Thoracic aorta (tissue), 2 donors: ENCODE results near the gene RTN4IP1. TPM values are rescaled to one million over a fixed set of nuclear protein-coding genes. Genes with fewer than 3 reads are reported as not detected.

Source experiments
- ATAC-seq: fragments of 150-250 bp; one replicate; pipeline ENCODE4 v1.8.0; 2017; ENCODE audit warnings: low read depth; ENCODE audit not compliant: insufficient number of reproducible peaks, low FRiP score
- DNase-seq: peaks from one replicate; pipeline ENCODE4 v3.0.0-alpha.2; 2020; ENCODE audit warnings: low spot score
- H3K27ac ChIP-seq, 2 donors: fragments of 200-600 bp; sonication (generic); 1 replicate in 1 of 2; 2 replicates in 1 of 2; pipeline ENCODE4 v1.5.1; 2016; ENCODE audit warnings: mild to moderate bottlenecking in 2 of 2, moderate library complexity in 2 of 2
- H3K27me3 ChIP-seq: fragments of 200-600 bp; sonication (generic); replicated peaks from 2 replicates; pipeline ENCODE4 v1.6.0; 2016; ENCODE audit warnings: mild to moderate bottlenecking; ENCODE audit not compliant: insufficient read depth
- H3K36me3 ChIP-seq: fragments of 200-600 bp; sonication (generic); one replicate; pipeline ENCODE4 v1.5.1; 2016
- H3K4me1 ChIP-seq, 2 donors: fragments of 200-600 bp; sonication (generic); 1 replicate in 1 of 2; 2 replicates in 1 of 2; pipeline versions ENCODE4 v1.5.1 to v1.6.0; 2016; ENCODE audit warnings: low read depth in 2 of 2, mild to moderate bottlenecking in 1 of 2; ENCODE audit not compliant: control insufficient read depth in 1 of 2
- H3K4me3 ChIP-seq: fragments of 200-600 bp; sonication (generic); 2 replicates; pipeline ENCODE4 v1.5.1; 2016; ENCODE audit warnings: mild to moderate bottlenecking
- H3K9me3 ChIP-seq: fragments of 200-600 bp; sonication (generic); 2 replicates; pipeline ENCODE4 v1.5.1; 2016
- total RNA-seq, 2 donors: library from RNA; depleted of rRNA; stranded (reverse); fragments of >200 nt; gene quantifications; one replicate each; pipeline versions ENCODE4 v1.1.0 to v1.2.3, GENCODE V29; 2016
- TF ChIP-seq, protein P1 (sequence below): fragments of 200-600 bp; sonication (generic); IDR thresholded peaks from one replicate; pipeline ENCODE4 v1.5.1; 2019; ENCODE audit warnings: antibody characterized with exemption

The RTN4IP1 gene
- total RNA-seq, 2 donors from 2014 or later, result 1.3 to 10.7 TPM

DNA sequence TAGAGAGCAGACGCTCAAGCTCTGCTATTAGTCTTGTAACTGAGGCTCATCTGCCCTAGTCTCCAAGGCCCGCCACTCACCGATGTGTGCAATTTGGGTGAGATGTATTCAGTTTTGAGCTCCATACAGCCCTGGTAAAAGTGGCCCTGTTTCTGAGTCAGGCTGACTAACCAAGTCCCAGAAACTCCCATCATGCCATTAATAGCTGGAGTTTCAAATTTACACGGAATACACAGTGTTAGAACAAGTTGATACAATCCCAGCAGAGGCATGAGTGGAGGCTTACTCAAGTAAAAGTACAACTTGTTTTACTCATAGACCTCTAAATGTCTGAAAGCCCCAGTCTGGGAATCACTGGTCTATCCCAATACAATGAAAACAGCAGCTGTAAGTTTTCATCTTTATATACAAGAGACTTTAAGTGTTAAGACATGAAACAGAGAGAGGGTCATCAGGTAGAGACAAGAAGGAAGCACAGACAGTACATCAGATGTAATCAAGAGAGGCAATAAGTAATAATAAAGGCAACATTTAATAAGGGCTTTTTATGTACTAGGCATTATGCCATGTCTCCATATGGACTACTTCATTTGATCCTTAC lies 42.4 kb downstream of the RTN4IP1 start:
- no peak for DNase-seq
- Histone ChIP-seq H3K4me1 (peaks cover 0 to 10% of the 10 kb centered on the region in 2 donors), H3K27me3 (no peaks in the 10 kb centered on the region), H3K4me3 (no peak overlapping the region), H3K36me3 (no peaks in the 10 kb centered on the region), H3K27ac (no peak overlapping the region), H3K9me3 (no peaks in the 10 kb centered on the region)
- TF ChIP-seq, protein P1, sequence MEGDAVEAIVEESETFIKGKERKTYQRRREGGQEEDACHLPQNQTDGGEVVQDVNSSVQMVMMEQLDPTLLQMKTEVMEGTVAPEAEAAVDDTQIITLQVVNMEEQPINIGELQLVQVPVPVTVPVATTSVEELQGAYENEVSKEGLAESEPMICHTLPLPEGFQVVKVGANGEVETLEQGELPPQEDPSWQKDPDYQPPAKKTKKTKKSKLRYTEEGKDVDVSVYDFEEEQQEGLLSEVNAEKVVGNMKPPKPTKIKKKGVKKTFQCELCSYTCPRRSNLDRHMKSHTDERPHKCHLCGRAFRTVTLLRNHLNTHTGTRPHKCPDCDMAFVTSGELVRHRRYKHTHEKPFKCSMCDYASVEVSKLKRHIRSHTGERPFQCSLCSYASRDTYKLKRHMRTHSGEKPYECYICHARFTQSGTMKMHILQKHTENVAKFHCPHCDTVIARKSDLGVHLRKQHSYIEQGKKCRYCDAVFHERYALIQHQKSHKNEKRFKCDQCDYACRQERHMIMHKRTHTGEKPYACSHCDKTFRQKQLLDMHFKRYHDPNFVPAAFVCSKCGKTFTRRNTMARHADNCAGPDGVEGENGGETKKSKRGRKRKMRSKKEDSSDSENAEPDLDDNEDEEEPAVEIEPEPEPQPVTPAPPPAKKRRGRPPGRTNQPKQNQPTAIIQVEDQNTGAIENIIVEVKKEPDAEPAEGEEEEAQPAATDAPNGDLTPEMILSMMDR, result no peak
- no peak for ATAC-seq

DNA sequence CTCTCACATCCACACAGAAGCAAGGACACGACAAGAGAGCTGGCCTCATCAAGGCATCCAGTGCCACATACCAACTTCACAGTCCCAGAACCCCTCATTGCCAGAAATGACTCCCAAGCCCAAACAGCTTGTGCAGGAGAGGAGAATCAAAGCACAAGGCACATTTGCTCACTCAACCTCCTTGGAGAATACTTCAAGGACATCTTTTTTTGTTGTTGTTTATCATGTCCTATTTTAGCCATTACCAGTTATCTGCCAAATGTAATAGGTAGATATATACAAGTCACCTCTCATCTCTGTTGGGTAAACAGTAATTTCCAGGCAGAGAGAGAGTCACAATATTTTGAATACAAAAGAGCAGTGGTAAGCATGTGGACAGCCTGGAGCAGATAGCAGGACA lies 47.8 kb downstream of the RTN4IP1 start:
- TF ChIP-seq, protein P1, result no peak
- Histone ChIP-seq H3K4me1 (no peaks in the 10 kb centered on the region), H3K27ac (no peak overlapping the region), H3K4me3 (no peak overlapping the region), H3K27me3 (no peaks in the 10 kb centered on the region), H3K9me3 (no peaks in the 10 kb centered on the region), H3K36me3 (no peaks in the 10 kb centered on the region)
- ATAC-seq (no peak), DNase-seq (no peak)

DNA sequence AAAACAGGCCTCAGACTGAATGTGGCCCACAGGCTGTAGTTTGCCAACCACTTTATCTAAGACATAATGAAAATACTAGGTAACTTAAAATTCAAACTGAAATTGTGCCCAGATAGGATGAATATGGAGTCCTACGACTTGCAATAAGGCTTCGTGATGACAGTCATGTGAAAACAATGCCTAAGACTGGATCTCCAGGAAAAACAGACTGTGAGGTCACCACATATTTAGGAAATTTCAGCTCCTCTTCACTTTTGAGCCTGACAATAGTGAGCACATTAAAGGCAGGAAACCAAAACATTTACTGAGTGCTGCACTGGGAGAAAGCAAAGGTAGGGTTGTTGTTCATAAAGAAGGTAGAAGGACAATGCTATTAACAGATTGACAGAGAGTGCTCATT lies 50.0 kb downstream of the RTN4IP1 start:
- Histone ChIP-seq H3K4me3 (no peak overlapping the region), H3K36me3 (no peaks in the 10 kb centered on the region), H3K9me3 (no peaks in the 10 kb centered on the region), H3K27me3 (no peaks in the 10 kb centered on the region), H3K4me1 (no peaks in the 10 kb centered on the region), H3K27ac (no peak overlapping the region)
- DNase-seq (no peak), ATAC-seq (no peak)
- TF ChIP-seq, protein P1, result no peak

DNA sequence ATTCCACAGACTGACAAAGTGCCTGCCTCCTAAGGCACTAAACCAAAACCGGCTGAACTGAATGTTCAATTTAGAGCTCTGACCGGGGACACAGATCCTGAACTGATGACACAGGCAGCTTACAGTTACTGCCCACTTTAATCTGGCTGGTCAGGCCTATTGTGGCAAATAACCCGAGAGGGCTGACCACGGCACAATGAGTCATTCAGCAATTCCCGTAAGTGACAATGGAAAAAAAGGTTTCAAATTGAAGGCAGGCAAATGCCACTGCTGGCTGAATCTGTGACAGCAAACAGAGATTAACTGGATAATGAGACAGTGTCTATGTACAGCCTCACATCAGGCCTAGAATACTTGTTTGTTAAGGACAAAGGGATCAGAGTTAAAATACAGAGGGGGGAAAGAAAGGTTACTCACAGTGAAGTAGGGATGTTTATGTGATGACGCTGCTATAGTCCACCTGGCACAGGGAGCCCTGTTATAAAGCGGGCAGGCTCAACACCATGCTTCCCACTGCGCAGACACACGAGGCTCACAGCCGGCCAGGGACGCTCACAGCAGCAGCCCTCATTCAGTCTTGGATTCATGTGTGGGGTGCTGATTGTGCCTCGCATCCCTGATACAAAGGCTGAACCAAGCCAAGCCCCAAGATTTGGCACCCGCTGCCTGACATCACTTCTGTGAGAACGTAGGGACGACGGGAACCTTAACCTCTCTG lies 54.4 kb downstream of the RTN4IP1 start:
- H3K4me1 ChIP-seq, result no peaks in the 10 kb centered on the region
- TF ChIP-seq, protein P1, result no peak
- no peaks in the 10 kb centered on the region for H3K27me3 ChIP-seq
- DNase-seq (no peak), ATAC-seq (no peak)
- H3K9me3 ChIP-seq, result no peaks in the 10 kb centered on the region
- H3K36me3 ChIP-seq, result no peaks in the 10 kb centered on the region
- no peak overlapping the region for H3K4me3 ChIP-seq
- H3K27ac ChIP-seq, result no peak overlapping the region

DNA sequence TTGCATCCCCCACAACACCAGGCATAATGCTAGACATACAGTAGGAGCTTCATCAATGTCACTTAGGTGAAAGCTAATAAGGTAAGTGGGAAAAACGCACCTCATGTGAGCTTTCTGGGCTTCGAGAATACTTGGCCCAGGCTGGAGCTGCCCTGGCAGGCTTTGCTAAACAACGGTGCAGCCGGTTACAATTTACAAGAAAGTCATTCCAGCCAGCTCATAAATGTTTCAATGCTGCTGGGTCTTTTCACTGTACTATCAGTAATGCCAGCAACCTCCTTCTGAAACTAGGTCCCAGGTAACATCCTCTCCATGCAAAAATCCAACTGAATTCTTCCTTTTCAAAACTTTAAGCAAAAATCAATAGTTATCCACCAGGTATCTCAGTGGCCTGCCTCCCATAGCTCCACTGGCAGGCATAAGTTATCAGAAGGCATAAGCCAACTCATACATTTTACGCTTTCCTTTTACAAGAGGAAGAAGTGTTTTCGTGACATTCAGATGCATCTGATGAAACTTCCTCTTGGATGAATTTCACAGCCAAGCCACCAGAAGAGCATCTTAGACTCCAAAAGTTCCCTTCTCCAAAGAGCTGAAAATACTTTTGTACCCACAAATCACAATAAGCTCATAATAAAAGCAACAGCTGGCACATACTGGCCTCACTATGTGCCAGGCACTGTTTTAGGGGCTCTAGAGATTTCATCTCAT lies 56.3 kb downstream of the RTN4IP1 start:
- no peak for DNase-seq

More for the DNA sequence above, 56.3 kb downstream of the RTN4IP1 start:
- no peaks in the 10 kb centered on the region for H3K4me1 ChIP-seq
- no peaks in the 10 kb centered on the region for H3K9me3 ChIP-seq
- H3K4me3 ChIP-seq, result no peak overlapping the region
- H3K36me3 ChIP-seq, result peaks cover 3% of the 10 kb centered on the region
- H3K27me3 ChIP-seq, result no peaks in the 10 kb centered on the region
- no peak overlapping the region for H3K27ac ChIP-seq
- TF ChIP-seq, protein P1, result no peak
- ATAC-seq, result no peak
